HepG2 (cell line): ENCODE data around the gene NTMT1. TPM values are rescaled to one million over a fixed set of nuclear protein-coding genes. Genes with fewer than 3 reads are reported as not detected.

Experiments
- BRF2 ChIP-seq: sonication (generic); formaldehyde crosslinking; IDR thresholded peaks from 2 replicates; pipeline ENCODE4 v1.8.1; 2022; ENCODE audit warnings: mild to moderate bottlenecking, missing genetic modification reagents
- E2F2 ChIP-seq: sonication (generic); formaldehyde crosslinking; IDR thresholded peaks from 2 replicates; pipeline ENCODE4 v1.4.0; 2020; ENCODE audit warnings: missing genetic modification reagents, borderline replicate concordance
- ELF1 ChIP-seq: sonication (generic); formaldehyde crosslinking; IDR thresholded peaks from 2 replicates; pipeline ENCODE4 v1.4.0; 2020; ENCODE audit warnings: missing genetic modification reagents
- ELF4 ChIP-seq: sonication (generic); formaldehyde crosslinking; IDR thresholded peaks from 2 replicates; pipeline ENCODE4 v1.5.0; 2020; ENCODE audit warnings: missing genetic modification reagents, mild to moderate bottlenecking, moderate library complexity, borderline replicate concordance
- FOXJ3 ChIP-seq: sonication (generic); formaldehyde crosslinking; IDR thresholded peaks from 2 replicates; pipeline ENCODE4 v1.4.0; 2020; ENCODE audit warnings: missing genetic modification reagents, mild to moderate bottlenecking, borderline replicate concordance
- HNF4G ChIP-seq, 2 experiments: sonication (generic) in 1 of 2; formaldehyde crosslinking in 1 of 2; IDR thresholded peaks; 2 replicates each; pipeline versions ENCODE4 v1.4.0 to v1.6.1; 2011 to 2020; ENCODE audit warnings: borderline replicate concordance in 2 of 2, low read depth in 2 of 2, mild to moderate bottlenecking in 2 of 2, low read length in 1 of 2, missing genetic modification reagents in 1 of 2, moderate library complexity in 1 of 2
- ISL2 ChIP-seq: sonication (generic); formaldehyde crosslinking; IDR thresholded peaks from 2 replicates; pipeline ENCODE4 v1.5.0; 2020; ENCODE audit warnings: missing genetic modification reagents
- MAF1 ChIP-seq: sonication (generic); formaldehyde crosslinking; IDR thresholded peaks from 2 replicates; pipeline ENCODE4 v1.5.0; 2020; ENCODE audit warnings: missing genetic modification reagents, borderline replicate concordance
- MYC ChIP-seq: sonication (generic); formaldehyde crosslinking; IDR thresholded peaks from 2 replicates; pipeline ENCODE4 v1.9.0; 2021; ENCODE audit warnings: missing genetic modification reagents, borderline replicate concordance
- NPAS2 ChIP-seq: sonication (generic); formaldehyde crosslinking; IDR thresholded peaks from 2 replicates; pipeline ENCODE4 v1.8.0; 2022; ENCODE audit warnings: mild to moderate bottlenecking, missing genetic modification reagents, borderline replicate concordance
- POGZ ChIP-seq: sonication (generic); formaldehyde crosslinking; IDR thresholded peaks from 2 replicates; pipeline ENCODE4 v1.4.0; 2020; ENCODE audit warnings: mild to moderate bottlenecking, missing genetic modification reagents
- SMYD3 ChIP-seq: sonication (generic); formaldehyde crosslinking; IDR thresholded peaks from 2 replicates; pipeline ENCODE4 v1.8.1; 2023; ENCODE audit warnings: mild to moderate bottlenecking, missing genetic modification reagents
- STAG1 ChIP-seq: sonication (generic); formaldehyde crosslinking; IDR thresholded peaks from 2 replicates; pipeline ENCODE4 v1.4.0; 2020; ENCODE audit warnings: missing genetic modification reagents
- WIZ ChIP-seq: sonication (generic); formaldehyde crosslinking; IDR thresholded peaks from 2 replicates; pipeline ENCODE4 v1.5.1; 2020; ENCODE audit warnings: mild to moderate bottlenecking, missing genetic modification reagents
- ZIK1 ChIP-seq: sonication (generic); formaldehyde crosslinking; IDR thresholded peaks from 2 replicates; pipeline ENCODE4 v1.5.0; 2020; ENCODE audit warnings: mild to moderate bottlenecking, low read depth, missing genetic modification reagents, borderline replicate concordance
- ZKSCAN5 ChIP-seq: sonication (generic); formaldehyde crosslinking; IDR thresholded peaks from 2 replicates; pipeline ENCODE4 v1.5.1; 2020; ENCODE audit warnings: mild to moderate bottlenecking, missing genetic modification reagents
- ZNF224 ChIP-seq: sonication (generic); formaldehyde crosslinking; IDR thresholded peaks from 2 replicates; pipeline ENCODE4 v1.5.0; 2020; ENCODE audit warnings: mild to moderate bottlenecking, missing genetic modification reagents
- ZNF230 ChIP-seq: sonication (generic); formaldehyde crosslinking; IDR thresholded peaks from 2 replicates; pipeline ENCODE4 v1.4.0; 2020; ENCODE audit warnings: mild to moderate bottlenecking, missing genetic modification reagents
- ZNF30 ChIP-seq: sonication (generic); formaldehyde crosslinking; IDR thresholded peaks from 2 replicates; pipeline ENCODE4 v1.5.0; 2020; ENCODE audit warnings: mild to moderate bottlenecking, missing genetic modification reagents
- ZNF362 ChIP-seq: sonication (generic); formaldehyde crosslinking; IDR thresholded peaks from 2 replicates; pipeline ENCODE4 v1.4.0; 2020; ENCODE audit warnings: missing genetic modification reagents, mild to moderate bottlenecking, borderline replicate concordance
- ZNF460 ChIP-seq: sonication (generic); formaldehyde crosslinking; IDR thresholded peaks from 2 replicates; pipeline ENCODE4 v1.5.1; 2020; ENCODE audit warnings: missing genetic modification reagents, mild to moderate bottlenecking, borderline replicate concordance
- ZNF563 ChIP-seq: sonication (generic); formaldehyde crosslinking; IDR thresholded peaks from 2 replicates; pipeline ENCODE4 v1.8.0; 2022; ENCODE audit warnings: mild to moderate bottlenecking, moderate library complexity, missing genetic modification reagents
- ZNF616 ChIP-seq: sonication (generic); formaldehyde crosslinking; IDR thresholded peaks from 2 replicates; pipeline ENCODE4 v1.5.0; 2020; ENCODE audit warnings: low read depth, mild to moderate bottlenecking, missing genetic modification reagents
- polyA plus RNA-seq, 8 experiments: library from polyadenylated mRNA; depleted of rRNA in 3 of 8; stranded (reverse) in 7 of 8; unstranded in 1 of 8; fragments of >200 nt; fragmentation: Illumina TruSeq in 4 of 8; extraction: Trizol in 4 of 8; gene quantifications; 2 replicates each; pipeline versions ENCODE4 v1.2.1 to v1.2.3, GENCODE V29; 2011 to 2016; ENCODE audit warnings: low read depth in 4 of 8, missing spikeins in 1 of 8, mixed read lengths in 1 of 8; ENCODE audit not compliant: insufficient read depth in 1 of 8
- total RNA-seq, 5 experiments: library from RNA; depleted of rRNA; stranded (reverse); fragments of >200 nt; fragmentation: Illumina TruSeq; extraction: Trizol; gene quantifications; 2 replicates each; pipeline ENCODE4 v1.2.3, GENCODE V29; 2016; ENCODE audit warnings: low read depth in 1 of 5

NTMT1 gene
- total and polyA plus RNA-seq, 2 of the 13 experiments (the other 11 are each of a cell fraction or from before 2014, with no cell fraction given): 49.1 to 53.8 TPM

- TF ChIP-seq E2F2 (CRISPR knock-in tag) (0 out of 2 replicates have a peak, but pooled peaks have one; percentile 16), ZIK1 (CRISPR knock-in tag) (peak; percentile 48; the same call in 1 of the 2 replicates), NPAS2 (CRISPR knock-in tag) (no peak), BRF2 (CRISPR knock-in tag) (peak; percentile 74; the same call in 1 of the 2 replicates), ZNF30 (no peak), STAG1 (CRISPR knock-in tag) (peak; percentile 25), FOXJ3 (CRISPR knock-in tag) (peak; percentile 55), ZNF230 (CRISPR knock-in tag) (no peak), ZNF460 (CRISPR knock-in tag) (peak; percentile 69; the same call in 1 of the 2 replicates), ZNF616 (no peak; the same call in 1 of the 2 replicates), WIZ (no peak), ZNF224 (CRISPR knock-in tag) (no peak), MAF1 (peak; percentile 78; the same call in 1 of the 2 replicates), MYC (CRISPR knock-in tag) (peak; percentile 98), ELF4 (no peak), HNF4G (IDR thresholded peaks at IDR 0.05; ENCODE audit: borderline replicate concordance, low read depth, low read length) (0 out of 2 replicates have a peak, but pooled peaks have one; percentile 27), HNF4G (CRISPR knock-in tag; IDR thresholded peaks at IDR 0.05; ENCODE audit: borderline replicate concordance, low read depth) (peak; percentile 73; the same call in 1 of the 2 replicates), ZKSCAN5 (no peak), ZNF563 (no peak), SMYD3 (CRISPR knock-in tag) (0 out of 2 replicates have a peak, but pooled peaks have one; percentile 40), ZNF362 (CRISPR knock-in tag) (0 out of 2 replicates have a peak, but pooled peaks have one; percentile 23), ELF1 (CRISPR knock-in tag) (peak; percentile 32), POGZ (peak; percentile 61), ISL2 (CRISPR knock-in tag) (peak; percentile 96)
These were observed 28.4 kb upstream of the NTMT1 start (continued) for GRCh38 chr9:129597355-129598088.
